Measurements from ENCODE around the gene LILRB3.
"Not testable (repeated sequence)": the region's sequence is repeated elsewhere in the genome, so short reads cannot be mapped to it uniquely, and the experiment has no call there.

Gene LILRB3

DNA sequence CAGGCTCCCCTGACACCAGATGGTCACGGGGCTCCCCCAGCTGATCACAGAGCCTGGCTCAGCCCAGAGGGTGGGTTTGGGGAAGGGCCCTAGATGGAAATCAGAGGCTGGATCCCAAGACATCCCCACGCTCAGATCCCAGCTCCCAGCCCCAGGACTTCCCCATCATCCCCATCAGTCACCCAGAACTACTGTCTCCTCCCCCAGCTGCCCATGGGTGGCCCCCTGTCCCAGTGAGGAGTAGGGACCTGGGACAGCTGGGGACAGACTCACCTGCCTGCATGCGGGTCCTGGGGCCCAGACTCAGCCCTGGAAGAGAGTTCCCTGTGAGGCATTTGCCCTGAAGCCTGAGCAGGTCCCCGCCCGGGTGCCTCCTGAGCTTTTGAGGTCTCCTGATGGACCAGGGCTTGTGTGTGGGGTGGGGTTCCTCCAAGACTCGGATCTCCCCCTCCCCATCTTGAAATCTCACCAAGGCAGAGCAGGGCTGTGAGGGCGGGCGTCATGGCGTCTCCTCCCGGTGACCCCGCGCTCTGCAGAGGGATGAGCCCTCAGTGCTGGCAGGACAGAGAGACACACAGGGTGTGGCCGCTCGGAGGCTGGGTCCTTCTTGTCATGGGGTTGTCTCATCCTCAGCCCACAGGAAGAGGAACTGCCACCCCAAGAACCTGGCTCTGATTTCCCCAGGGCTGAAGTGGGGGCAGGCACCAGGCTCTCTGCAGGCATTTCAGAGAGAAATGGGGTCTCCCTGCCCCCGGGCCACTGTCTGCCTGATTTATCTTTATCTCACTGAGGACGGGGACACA lies at the start of gene LILRB3:
Gene LILRB3, minus strand, starts transcription at position 534 of the 803 bp plus-strand sequence. Its CDS starts 31 bp downstream, at position 503.
- not testable (repeated sequence) for DNase-seq

DNA sequence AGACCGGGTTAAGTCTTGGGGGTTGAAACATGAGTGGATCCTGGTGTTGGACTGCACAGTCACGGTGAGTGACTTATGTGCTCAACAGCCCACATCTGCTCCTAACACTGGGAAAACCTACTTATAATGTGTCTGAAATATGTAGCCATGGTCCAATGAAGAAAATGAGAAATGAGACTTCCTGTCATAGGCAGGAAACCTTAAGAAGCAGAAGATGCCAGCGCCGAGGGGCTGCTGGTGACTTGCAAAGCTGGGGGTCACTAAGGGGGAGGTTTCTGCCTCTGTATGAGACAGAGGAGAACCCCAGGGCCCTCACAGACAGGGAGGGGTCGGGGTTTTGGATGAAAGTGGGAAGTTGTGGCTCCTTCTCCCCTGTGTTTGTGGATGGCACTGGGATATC lies 49.4 kb upstream of the LILRB3 start:
- DNase-seq = not testable (repeated sequence)

DNA sequence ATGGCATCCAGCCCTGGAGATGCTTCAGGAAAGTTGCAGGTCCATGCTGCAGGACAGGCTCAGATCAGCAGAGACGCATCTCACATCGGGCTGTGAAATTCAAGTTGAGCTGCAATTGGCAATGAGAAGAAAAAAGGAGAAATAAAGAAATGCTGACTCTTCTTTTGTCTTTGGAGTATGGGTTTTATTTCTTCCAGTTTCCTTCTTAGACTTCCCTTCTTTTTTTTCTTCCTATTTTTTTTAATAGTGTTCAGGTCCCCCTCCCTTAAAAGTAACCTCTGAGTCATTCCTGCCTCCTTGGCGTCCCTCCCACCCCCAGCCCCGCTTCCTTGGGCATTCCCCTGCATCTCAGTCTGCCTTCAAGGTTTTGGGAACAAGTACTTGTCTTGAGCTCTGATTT lies 48.8 kb upstream of the LILRB3 start:
- not testable (repeated sequence) for DNase-seq

DNA sequence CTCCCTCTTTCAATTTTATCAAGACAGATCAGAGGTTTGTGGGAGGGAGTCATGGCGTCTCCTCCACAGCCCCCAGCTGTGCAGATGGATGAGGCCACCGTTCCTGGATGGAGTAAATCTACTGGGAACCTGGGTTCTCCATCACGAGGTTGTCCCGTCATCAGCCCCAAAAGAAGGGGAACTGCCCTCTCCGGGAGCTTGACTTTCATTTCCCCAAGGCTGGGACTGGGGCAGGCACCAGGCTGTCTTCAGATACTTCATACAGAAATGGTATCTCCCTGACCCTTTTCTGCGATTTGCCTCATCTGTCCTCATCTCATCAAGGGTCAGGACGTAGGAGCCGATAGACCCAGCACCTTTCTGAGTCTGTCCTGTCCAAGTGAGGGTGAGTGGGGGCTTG lies 48.3 kb upstream of the LILRB3 start:
- no peak for DNase-seq

- DNase-seq = no peak
Observed at GRCh38 chr19:54268936-54269335, 46.1 kb upstream of the LILRB3 start.

DNA sequence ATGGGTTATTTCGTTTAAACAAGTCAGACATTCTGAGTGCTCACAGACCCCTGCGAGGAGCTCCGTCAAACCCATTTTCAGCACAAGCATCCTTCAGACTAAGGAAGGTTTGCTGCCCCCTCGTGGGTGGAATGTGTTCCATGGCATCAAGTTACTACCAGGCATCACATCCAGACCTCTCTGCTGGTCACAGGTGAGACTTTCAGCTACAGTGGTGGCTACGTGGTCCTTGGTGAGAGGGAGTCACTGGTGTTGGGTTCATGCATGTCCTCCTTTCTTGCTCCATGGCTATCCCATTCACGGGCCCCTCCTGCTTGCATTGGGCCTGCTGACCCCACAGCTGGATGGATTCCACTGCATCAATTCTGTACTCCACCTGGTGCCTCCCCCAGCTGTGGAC lies 43.3 kb upstream of the LILRB3 start:
- no peak for DNase-seq

DNA sequence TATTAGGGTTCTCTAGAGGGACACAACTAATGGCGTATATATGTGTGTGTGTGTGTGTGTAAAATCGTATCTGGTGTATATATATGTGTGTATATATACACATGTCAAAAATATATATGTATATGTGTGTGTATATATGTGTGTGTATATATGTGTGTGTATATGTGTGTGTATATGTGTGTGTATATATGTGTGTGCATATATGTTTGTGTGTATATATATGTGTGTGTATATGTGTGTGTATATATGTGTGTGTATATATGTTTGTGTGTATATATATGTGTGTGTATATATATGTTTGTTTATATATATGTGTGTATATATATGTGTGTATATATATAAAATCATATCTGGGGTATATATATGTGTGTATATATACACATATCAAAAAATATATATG lies 39.7 kb upstream of the LILRB3 start:
- no peak for DNase-seq

DNA sequence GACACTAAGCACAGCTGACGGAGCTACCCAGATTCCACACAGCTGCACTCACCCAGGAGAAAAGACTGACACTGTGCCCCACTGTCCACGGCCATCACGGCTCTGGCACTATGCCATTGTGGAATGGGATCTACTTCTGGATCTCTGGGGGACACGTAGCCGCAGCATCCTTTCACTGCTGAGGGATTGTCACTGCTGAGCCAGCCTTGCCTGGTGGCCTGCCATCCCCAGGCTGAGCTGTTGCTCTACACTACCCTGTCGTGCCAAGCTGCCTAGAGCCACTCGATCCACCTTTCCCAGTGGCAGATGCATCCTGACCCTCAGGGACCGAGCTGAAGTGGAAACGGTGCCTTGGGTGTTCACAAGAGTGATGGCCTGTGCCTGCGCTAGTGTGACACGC lies 39.3 kb upstream of the LILRB3 start:
- no peak for DNase-seq

- DNase-seq = no peak
Observed at GRCh38 chr19:54257116-54257480, 34.3 kb upstream of the LILRB3 start, which contains the start of gene LILRB5. Gene LILRB5 (minus strand): TSS chr19:54257273. CDS start chr19:54257193, 80 bp downstream.

GRCh38 chr19:54256250-54257115 lies 33.7 kb upstream of the LILRB3 start:
- no peak for DNase-seq

DNA sequence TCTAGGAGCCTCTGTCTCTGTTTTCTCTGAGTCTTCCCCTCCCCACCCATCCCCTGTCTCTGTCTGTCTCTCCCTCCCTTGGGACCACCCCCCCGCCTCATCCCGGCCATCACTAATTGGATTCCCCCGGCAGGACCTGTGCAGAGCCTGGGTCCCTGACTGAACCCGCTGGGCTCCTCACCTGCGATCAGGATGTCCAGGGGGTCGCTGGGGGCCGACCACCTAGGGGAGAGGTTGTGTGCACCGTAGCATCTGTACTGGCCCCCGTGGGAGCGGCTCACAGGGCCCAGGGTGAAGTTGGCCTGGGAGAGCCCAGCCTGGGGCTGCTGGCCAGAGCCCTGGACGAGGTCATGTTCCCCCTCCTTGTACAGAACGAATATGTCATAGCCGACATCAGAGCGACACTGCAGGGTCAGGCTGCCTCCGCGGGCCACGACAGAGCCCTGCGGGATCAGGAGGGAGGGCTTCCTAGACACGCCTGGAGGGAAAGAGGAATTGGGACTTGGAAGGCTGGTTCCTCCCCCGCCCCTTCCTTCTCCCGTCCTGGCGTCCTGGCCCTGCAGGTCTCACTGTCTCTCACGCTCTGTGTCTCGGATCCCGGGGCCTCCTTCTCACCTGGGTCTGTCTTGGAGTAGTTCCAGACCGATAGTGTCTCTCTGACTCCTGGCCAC lies 32.4 kb upstream of the LILRB3 start:
- DNase-seq = no peak

- no peak for DNase-seq
Observed at GRCh38 chr19:54254195-54254906, 31.5 kb upstream of the LILRB3 start.

DNA sequence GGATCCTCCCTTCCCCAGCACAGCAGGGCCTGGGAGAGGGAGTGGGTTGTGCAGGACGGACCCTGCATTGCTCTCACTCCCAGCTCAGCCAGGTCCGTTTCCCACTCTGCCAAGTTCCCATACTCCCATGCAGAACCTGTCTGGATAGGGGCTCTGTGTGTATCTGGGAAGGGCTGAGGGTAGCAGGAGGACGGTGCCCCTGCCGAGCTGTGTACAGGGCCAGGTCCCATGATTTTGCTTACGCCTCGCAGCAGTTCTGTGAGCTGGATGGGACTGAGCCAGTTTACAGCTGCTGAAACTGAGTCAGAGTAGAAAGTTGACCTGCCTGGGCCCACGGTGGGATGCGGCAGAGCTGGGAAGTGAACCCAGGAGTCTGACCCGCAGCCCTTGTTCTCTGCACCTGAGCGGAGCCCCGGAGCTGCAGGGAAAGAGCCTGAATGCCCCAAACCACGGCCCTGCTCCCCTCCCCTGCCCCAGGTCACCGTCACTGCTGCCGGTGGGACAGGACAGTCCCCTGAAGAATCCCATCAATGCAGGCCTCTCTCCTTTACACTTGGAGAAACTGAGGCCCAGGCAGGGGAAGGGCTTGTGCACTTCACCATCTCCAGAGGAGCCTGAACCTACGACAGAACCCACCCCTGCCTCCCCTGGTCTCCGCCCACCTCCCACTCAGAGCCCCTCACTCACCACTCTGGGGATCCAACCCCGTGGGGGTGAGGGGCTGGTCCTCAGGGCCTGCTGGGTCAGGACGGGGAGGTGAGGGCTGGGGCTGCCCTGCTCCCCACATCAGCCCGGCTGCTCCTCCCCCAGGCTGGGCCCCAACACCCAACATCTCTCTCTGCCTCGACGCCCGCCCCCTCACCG lies 30.8 kb upstream of the LILRB3 start:
- no peak for DNase-seq

DNA sequence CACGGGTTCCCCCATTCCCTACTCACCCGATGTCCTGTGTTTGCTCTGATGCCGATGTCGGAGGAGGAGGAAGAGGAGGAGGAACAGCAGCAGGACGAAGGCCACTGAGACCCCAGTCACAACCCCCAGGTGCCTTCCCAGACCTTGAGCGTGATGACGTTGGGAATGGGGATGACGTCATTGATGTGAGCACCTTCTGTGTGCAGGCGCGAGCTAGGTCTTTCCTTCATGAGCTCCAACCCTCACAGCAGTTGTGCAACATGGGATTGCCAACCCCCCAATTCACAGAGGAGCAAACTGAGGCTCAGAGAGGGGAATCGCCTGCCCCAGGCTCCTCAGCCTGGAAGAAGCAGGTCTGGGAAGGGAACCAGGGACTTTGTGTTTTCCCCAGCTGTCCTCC lies 30.0 kb upstream of the LILRB3 start:
- no peak for DNase-seq

- no peak for DNase-seq
Observed at GRCh38 chr19:54252243-54252642, 29.4 kb upstream of the LILRB3 start.

DNA sequence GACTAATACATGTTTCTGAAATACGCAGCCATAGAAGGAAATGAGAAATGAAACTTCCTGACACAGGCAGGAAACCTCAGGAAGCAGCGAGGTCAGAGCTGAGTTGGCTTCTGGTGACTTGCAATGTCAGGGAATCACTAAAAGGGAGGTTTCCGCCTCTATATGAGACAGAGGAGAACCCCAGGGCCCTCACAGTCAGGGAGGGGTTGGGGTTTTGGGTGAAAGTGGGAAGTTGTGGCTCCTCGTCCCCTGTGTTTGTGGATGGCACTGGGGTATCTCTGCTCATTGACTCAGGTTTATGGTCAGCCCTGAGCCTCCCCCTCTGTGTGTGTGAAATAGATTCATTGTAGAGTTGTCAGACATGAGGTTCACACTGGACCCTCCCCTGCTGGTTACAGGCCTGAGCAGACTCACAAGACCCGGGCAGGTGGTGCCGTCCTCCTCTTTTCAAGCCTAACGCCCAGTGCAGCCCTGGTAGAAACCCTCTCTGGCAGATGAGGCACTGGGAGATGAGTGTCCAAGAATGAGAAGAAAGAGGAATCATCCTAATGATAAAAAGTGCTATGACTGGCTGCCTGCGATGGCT lies 25.3 kb upstream of the LILRB3 start:
- DNase-seq = no peak

GRCh38 chr19:54247106-54247930 lies 24.5 kb upstream of the LILRB3 start:
- no peak for DNase-seq

DNA sequence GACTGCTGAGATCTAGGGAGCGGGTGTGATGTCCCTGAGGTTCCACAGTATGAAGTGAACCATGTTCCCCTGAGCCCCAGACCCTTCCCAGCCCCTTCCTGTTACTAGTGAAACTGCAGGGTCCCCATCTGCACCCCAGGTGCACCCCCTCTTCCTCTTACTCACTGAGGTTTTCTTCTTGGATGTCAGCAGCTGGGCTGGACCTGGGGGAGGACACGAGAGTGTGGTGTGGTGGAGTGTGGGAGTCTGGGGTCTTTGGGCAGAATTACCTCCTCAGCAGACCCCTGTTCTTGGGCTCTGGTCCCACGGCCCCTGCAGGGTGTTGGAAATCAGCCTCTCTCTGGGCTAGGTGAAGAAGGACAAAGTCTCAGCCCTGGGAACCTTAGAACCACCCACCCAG lies 23.1 kb upstream of the LILRB3 start:
- DNase-seq = no peak

DNA sequence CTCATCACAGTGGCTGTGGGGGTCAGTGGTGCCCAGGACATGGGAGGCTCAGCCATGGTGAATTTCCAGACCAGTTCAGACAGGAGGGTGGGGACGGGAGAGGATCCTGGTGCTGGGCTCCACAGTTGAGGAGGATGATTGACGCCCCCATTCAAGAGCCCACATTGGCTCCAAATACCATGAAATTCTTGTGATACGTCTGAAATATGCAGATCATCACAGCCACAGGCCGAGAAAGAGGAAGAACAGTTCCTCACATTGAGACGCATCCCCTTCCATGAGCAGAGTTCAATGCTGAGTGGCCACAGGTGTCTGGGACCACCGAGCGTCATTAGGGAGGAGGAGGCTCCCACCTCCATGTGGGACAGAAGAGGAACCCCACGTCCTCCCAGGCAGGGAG lies 21.0 kb upstream of the LILRB3 start:
- DNase-seq = not testable (repeated sequence)

DNA sequence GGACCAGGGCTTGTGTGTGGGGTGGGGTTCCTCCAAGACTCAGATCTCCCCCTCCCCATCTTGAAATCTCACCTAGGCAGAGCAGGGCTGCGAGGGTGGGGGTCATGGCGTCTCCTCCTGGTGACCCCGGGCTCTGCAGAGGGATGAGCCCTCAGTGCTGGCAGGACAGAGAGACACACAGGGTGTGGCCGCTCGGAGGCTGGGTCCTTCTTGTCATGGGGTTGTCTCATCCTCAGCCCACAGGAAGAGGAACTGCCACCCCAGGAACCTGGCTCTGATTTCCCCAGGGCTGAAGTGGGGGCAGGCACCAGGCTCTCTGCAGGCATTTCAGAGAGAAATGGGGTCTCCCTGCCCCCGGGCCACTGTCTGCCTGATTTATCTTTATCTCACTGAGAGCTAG lies 19.8 kb upstream of the LILRB3 start, which contains the start of gene LILRA6:
Gene LILRA6, minus strand, starts transcription at position 145 of the 400 bp plus-strand sequence.
- DNase-seq = not testable (repeated sequence)

Measured in amniotic stem cell (primary cell).